ENCODE results near the gene PIK3R2. TPM values are rescaled to one million over a fixed set of nuclear protein-coding genes. Genes with fewer than 3 reads are reported as not detected.
A peak's percentile ranks its signal among the peaks of the same experiment; 100 is the strongest.
"Not testable (repeated sequence)": the region's sequence is repeated elsewhere in the genome, so short reads cannot be mapped to it uniquely, and the experiment has no call there.

Gene PIK3R2
- total RNA-seq, 4 donors from 2014 or later, result 8.3 to 39.4 (median 32.2) TPM

- 21 to 30% methylated on average over 21 to 22 of the region's 22 CpGs for WGBS, 2 donors
- DNase-seq (ENCODE audit: low spot score in 2 of 2), result peak; percentile 71 to 94
- TF ChIP-seq POLR2A (IDR thresholded peaks at IDR 0.05) (no peak), CTCF (IDR thresholded peaks at IDR 0.05) (no peak)
- intact Hi-C loops (cut with DNase I; ENCODE audit: low total_unique reads), result no loop called here
- no peak overlapping the region for H3K4me3 ChIP-seq (ENCODE audit: low read depth, poor library complexity, severe bottlenecking)
Observed at GRCh38 chr19:18156841-18157464, 4.0 kb downstream of the PIK3R2 start.

GRCh38 chr19:18157465-18158063, 4.6 kb downstream of the PIK3R2 start:
- DNase-seq (ENCODE audit: low spot score in 2 of 2), result no peak
- no peak for TF ChIP-seq CTCF (IDR thresholded peaks at IDR 0.05)
- H3K4me3 ChIP-seq (ENCODE audit: low read depth, poor library complexity, severe bottlenecking), result no peak overlapping the region
- 40 to 45% methylated on average over 18 of the region's 18 CpGs for WGBS, 2 donors
- intact Hi-C loops (cut with DNase I; ENCODE audit: low total_unique reads), result no loop called here

GRCh38 chr19:18158467-18158866, 5.5 kb downstream of the PIK3R2 start:
- intact Hi-C loops (cut with DNase I; ENCODE audit: low total_unique reads), result no loop called here
- TF ChIP-seq POLR2A (IDR thresholded peaks at IDR 0.05) (no peak), CTCF (IDR thresholded peaks at IDR 0.05) (no peak)
- no peak for DNase-seq (ENCODE audit: low spot score in 2 of 2)
- H3K4me3 ChIP-seq (ENCODE audit: low read depth, poor library complexity, severe bottlenecking), result no peak overlapping the region
- 67 to 73% methylated on average over 4 of the region's 4 CpGs for WGBS, 2 donors

- whole genome bisulfite sequencing, 2 donors, result 80 to 92% methylated on average over 6 of the region's 6 CpGs
- H3K4me3 ChIP-seq (ENCODE audit: low read depth, poor library complexity, severe bottlenecking); intact Hi-C loops (cut with DNase I; ENCODE audit: low total_unique reads); DNase-seq (ENCODE audit: low spot score in 2 of 2): not testable (repeated sequence)
Observed at GRCh38 chr19:18159059-18159616, 6.2 kb downstream of the PIK3R2 start.

GRCh38 chr19:18159810-18160209, 6.8 kb downstream of the PIK3R2 start:
- TF ChIP-seq CTCF (IDR thresholded peaks at IDR 0.05) (no peak), POLR2A (IDR thresholded peaks at IDR 0.05) (no peak)
- intact Hi-C loops (cut with DNase I; ENCODE audit: low total_unique reads), result loop anchor here (10.0 kb wide), 1 partner anchor 45 kb away; no protein-coding TSS in a partner anchor
- WGBS, 2 donors, result 84 to 93% methylated on average over 10 of the region's 10 CpGs
- no peak for DNase-seq (ENCODE audit: low spot score in 2 of 2)
- no peak overlapping the region for H3K4me3 ChIP-seq (ENCODE audit: low read depth, poor library complexity, severe bottlenecking)

- intact Hi-C loops (cut with DNase I; ENCODE audit: low total_unique reads), result loop anchor here (10.0 kb wide), 1 partner anchor 46 kb away; no protein-coding TSS in a partner anchor
- H3K4me3 ChIP-seq (ENCODE audit: low read depth, poor library complexity, severe bottlenecking), result no peak overlapping the region
- no peak for DNase-seq (ENCODE audit: low spot score in 2 of 2)
- TF ChIP-seq CTCF (IDR thresholded peaks at IDR 0.05) (no peak), POLR2A (IDR thresholded peaks at IDR 0.05) (no peak)
- WGBS, 2 donors, result 42 to 80% methylated on average over 10 to 11 of the region's 13 CpGs
Observed at GRCh38 chr19:18160493-18160970, 7.6 kb downstream of the PIK3R2 start.
